Testis (tissue), 3 donors: ENCODE results near the gene NRROS. TPM values are rescaled to one million over a fixed set of nuclear protein-coding genes. Genes with fewer than 3 reads are reported as not detected.

Experiments
- DNase-seq: peaks from one replicate; pipeline ENCODE4 v3.0.0-alpha.2; 2019
- H3K27ac ChIP-seq, 2 donors: fragments of 200-600 bp; sonication (generic); one replicate each; pipeline ENCODE4 v1.5.1; 2019
- H3K27me3 ChIP-seq: fragments of 200-600 bp; sonication (generic); one replicate; pipeline ENCODE4 v1.5.1; 2019
- H3K36me3 ChIP-seq: fragments of 200-600 bp; sonication (generic); one replicate; pipeline ENCODE4 v1.5.1; 2017; ENCODE audit warnings: low read depth; ENCODE audit errors: missing control alignments
- H3K4me1 ChIP-seq: fragments of 200-600 bp; sonication (generic); one replicate; pipeline ENCODE4 v1.5.1; 2019
- H3K4me3 ChIP-seq, 2 donors: fragments of 200-600 bp; sonication (generic); one replicate each; pipeline ENCODE4 v1.5.1; 2017 to 2019
- H3K9me3 ChIP-seq: fragments of 200-600 bp; sonication (generic); one replicate; pipeline ENCODE4 v1.5.1; 2017
- CTCF ChIP-seq, 3 experiments: fragments of 450-650 bp in 2 of 3; fragments of 200-600 bp in 1 of 3; sonication (generic) in 1 of 3; IDR thresholded peaks; one replicate each; pipeline ENCODE4 v1.5.1; 2016 to 2019; ENCODE audit warnings: antibody characterized with exemption in 3 of 3, mild to moderate bottlenecking in 2 of 3, moderate library complexity in 1 of 3
- POLR2A ChIP-seq: fragments of 450-650 bp; IDR thresholded peaks from one replicate; pipeline ENCODE4 v1.6.1; 2017; ENCODE audit warnings: antibody characterized with exemption, mild to moderate bottlenecking, moderate library complexity
- WGBS, 2 donors: methylation state at CpG; one replicate each; pipeline ENCODE4 v1.1.5; 2018; 5-methylcytosine and 5-hydroxymethylcytosine counted together
- intact Hi-C: fragments of 100-400 bp; cut with DNase I; formaldehyde crosslinking; loops from one replicate; pipeline ENCODE4 v1.15.1; 2023; ENCODE audit warnings: low total_unique reads
- polyA plus RNA-seq: library from polyadenylated mRNA; stranded (reverse); fragments of 350-450 nt; fragmentation: Illumina TruSeq; extraction: RNeasy Lipid Tissue Mini Kit (QIAGEN cat#74804); gene quantifications from one replicate; pipeline ENCODE4 v1.2.3, GENCODE V29; 2014; ENCODE audit warnings: low read depth, low replicate concordance; ENCODE audit not compliant: insufficient read depth
- total RNA-seq, 2 donors: library from RNA; depleted of rRNA; stranded (reverse); fragments of >200 nt; gene quantifications; one replicate each; pipeline ENCODE4 v1.2.3, GENCODE V29; 2016

Gene NRROS
- total and polyA plus RNA-seq, 3 donors from 2014 or later = 2.8 to 5.5 (median 3.2) TPM

GRCh38 chr3:196631682-196632045 lies 7.8 kb upstream of the NRROS start:
- WGBS, 2 donors = 25 to 26% methylated on average over 5 of the region's 5 CpGs
- Histone ChIP-seq H3K27me3 (no peaks in the 10 kb centered on the region), H3K4me1 (no peaks in the 10 kb centered on the region), H3K4me3 (peak overlapping the region; percentile 62 to 63), H3K9me3 (no peaks in the 10 kb centered on the region), H3K27ac (peak overlapping the region; percentile 61 to 83), H3K36me3 (no peaks in the 10 kb centered on the region)
- intact Hi-C loops = loop anchor here (10.0 kb wide), 1 partner anchor 53 kb away; no protein-coding TSS in a partner anchor
- no peak for DNase-seq
- TF ChIP-seq CTCF (IDR thresholded peaks at IDR 0.05) = no peak
- TF ChIP-seq POLR2A = no peak

GRCh38 chr3:196632046-196632751 lies 7.3 kb upstream of the NRROS start:
- no peaks in the 10 kb centered on the region for H3K27me3 ChIP-seq
- 1 to 5% methylated on average over 9 to 42 of the region's 43 CpGs for WGBS, 2 donors
- intact Hi-C loops = loop anchor here (10.0 kb wide), 1 partner anchor 53 kb away; no protein-coding TSS in a partner anchor
- H3K9me3 ChIP-seq = no peaks in the 10 kb centered on the region
- peak overlapping the region; percentile 62 to 63 for H3K4me3 ChIP-seq
- no peaks in the 10 kb centered on the region for H3K4me1 ChIP-seq
- H3K27ac ChIP-seq = peak overlapping the region; percentile 61 to 83
- DNase-seq = peak; percentile 89
- no peaks in the 10 kb centered on the region for H3K36me3 ChIP-seq
- TF ChIP-seq CTCF (IDR thresholded peaks at IDR 0.05) (no peak), POLR2A (no peak)

- intact Hi-C loops = loop anchor here (10.0 kb wide), 1 partner anchor 51 kb away; no protein-coding TSS in a partner anchor
- 72 to 85% methylated on average over 9 to 12 of the region's 12 CpGs for WGBS, 2 donors
Measured at GRCh38 chr3:196633555-196634151, 5.8 kb upstream of the NRROS start.

GRCh38 chr3:196634224-196634623 lies 5.3 kb upstream of the NRROS start:
- no peak overlapping the region for H3K4me3 ChIP-seq
- DNase-seq = no peak
- intact Hi-C loops = loop anchor here (10.0 kb wide), 1 partner anchor 51 kb away; no protein-coding TSS in a partner anchor
- H3K9me3 ChIP-seq = no peaks in the 10 kb centered on the region
- H3K27ac ChIP-seq = no peak overlapping the region
- no peaks in the 10 kb centered on the region for H3K36me3 ChIP-seq
- H3K27me3 ChIP-seq = no peaks in the 10 kb centered on the region
- H3K4me1 ChIP-seq = no peaks in the 10 kb centered on the region
- no peak for TF ChIP-seq CTCF (IDR thresholded peaks at IDR 0.05)
- TF ChIP-seq POLR2A = no peak
- 73 to 75% methylated on average over 6 to 10 of the region's 10 CpGs for WGBS, 2 donors

More at GRCh38 chr3:196633555-196634151, 5.8 kb upstream of the NRROS start:
- no peaks in the 10 kb centered on the region for H3K36me3 ChIP-seq
- no peaks in the 10 kb centered on the region for H3K27me3 ChIP-seq
- no peaks in the 10 kb centered on the region for H3K4me1 ChIP-seq
- no peaks in the 10 kb centered on the region for H3K9me3 ChIP-seq
- no peak overlapping the region for H3K4me3 ChIP-seq
- H3K27ac ChIP-seq = no peak overlapping the region
- DNase-seq = no peak
- TF ChIP-seq POLR2A = no peak
- no peak for TF ChIP-seq CTCF (IDR thresholded peaks at IDR 0.05)
